ENCODE measurements around the gene ASF1B.
A peak's percentile ranks its signal among the peaks of the same experiment; 100 is the strongest.

Gene ASF1B

DNA sequence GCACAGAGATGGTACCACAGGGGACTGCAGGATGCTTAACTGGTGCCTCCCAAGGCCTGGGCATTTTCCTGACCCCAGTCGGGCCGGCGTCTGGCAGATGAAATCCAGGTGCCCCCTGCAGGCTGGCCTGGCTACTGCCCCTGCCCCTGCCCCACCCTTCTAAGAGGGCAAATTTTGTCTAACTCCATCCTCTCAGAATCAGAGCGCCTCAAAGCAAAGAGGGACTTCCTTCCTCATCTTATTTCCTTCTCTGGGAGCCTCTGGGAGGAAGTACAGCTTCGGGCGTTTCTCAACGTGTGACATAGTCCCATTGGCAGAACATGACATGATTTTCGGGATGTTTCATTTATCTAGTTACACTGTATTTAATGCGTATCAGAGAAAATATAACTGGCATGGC, 21.5 kb downstream of the ASF1B start:
- no peak overlapping the region for H3K4me3 ChIP-seq (ENCODE audit: low read length)
- no peak for DNase-seq (ENCODE audit: low read depth, low spot score)

GRCh38 chr19:14114439-14114838, 21.9 kb downstream of the ASF1B start:
- no peak for DNase-seq (ENCODE audit: low read depth, low spot score)
- H3K4me3 ChIP-seq (ENCODE audit: low read length), result no peak overlapping the region

- peak; percentile 49 for DNase-seq (ENCODE audit: low read depth, low spot score)
- H3K4me3 ChIP-seq (ENCODE audit: low read length), result peak overlapping the region; percentile 6
Observed at GRCh38 chr19:14113762-14114414, 22.5 kb downstream of the ASF1B start.

GRCh38 chr19:14112809-14113385, 23.5 kb downstream of the ASF1B start:
- DNase-seq (ENCODE audit: low read depth, low spot score), result no peak
- no peak overlapping the region for H3K4me3 ChIP-seq (ENCODE audit: low read length)

GRCh38 chr19:14112051-14112808, 24.2 kb downstream of the ASF1B start:
- H3K4me3 ChIP-seq (ENCODE audit: low read length), result no peak overlapping the region
- no peak for DNase-seq (ENCODE audit: low read depth, low spot score)

GRCh38 chr19:14111486-14111885, 24.9 kb downstream of the ASF1B start:
- DNase-seq (ENCODE audit: low read depth, low spot score), result no peak
- no peak overlapping the region for H3K4me3 ChIP-seq (ENCODE audit: low read length)

GRCh38 chr19:14110650-14111049, 25.7 kb downstream of the ASF1B start:
- no peak overlapping the region for H3K4me3 ChIP-seq (ENCODE audit: low read length)
- DNase-seq (ENCODE audit: low read depth, low spot score), result no peak

- no peak for DNase-seq (ENCODE audit: low read depth, low spot score)
Observed at GRCh38 chr19:14107581-14108461, 28.6 kb downstream of the ASF1B start.

GRCh38 chr19:14106840-14107239, 29.5 kb downstream of the ASF1B start:
- H3K4me3 ChIP-seq (ENCODE audit: low read length), result no peak overlapping the region
- no peak for DNase-seq (ENCODE audit: low read depth, low spot score)

More at GRCh38 chr19:14107581-14108461, 28.6 kb downstream of the ASF1B start:
- no peak overlapping the region for H3K4me3 ChIP-seq (ENCODE audit: low read length)

DNA sequence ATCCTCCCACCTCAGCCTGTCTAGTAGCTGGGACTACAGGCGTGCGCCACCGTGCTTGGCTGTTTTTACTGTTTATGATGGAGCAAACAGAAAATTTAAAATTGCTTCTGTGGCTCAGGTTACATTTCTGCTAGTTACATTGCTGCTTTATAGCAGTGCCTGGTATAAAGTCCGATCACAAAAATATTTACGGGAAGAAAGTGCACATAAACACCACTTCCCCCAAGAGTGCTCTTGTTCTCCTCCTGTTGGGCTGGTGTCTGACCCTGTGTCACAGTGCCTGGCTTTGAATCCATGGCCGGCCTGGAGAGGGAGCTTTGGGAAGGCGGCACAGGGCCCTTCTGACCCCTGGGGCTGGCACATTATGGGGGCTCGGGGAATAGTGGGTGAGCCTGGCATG, 30.7 kb downstream of the ASF1B start:
- H3K4me3 ChIP-seq (ENCODE audit: low read length), result no peak overlapping the region
- no peak for DNase-seq (ENCODE audit: low read depth, low spot score)

- H3K4me3 ChIP-seq (ENCODE audit: low read length), result no peak overlapping the region
- DNase-seq (ENCODE audit: low read depth, low spot score), result no peak
Observed at GRCh38 chr19:14103310-14103709, 33.1 kb downstream of the ASF1B start.

DNA sequence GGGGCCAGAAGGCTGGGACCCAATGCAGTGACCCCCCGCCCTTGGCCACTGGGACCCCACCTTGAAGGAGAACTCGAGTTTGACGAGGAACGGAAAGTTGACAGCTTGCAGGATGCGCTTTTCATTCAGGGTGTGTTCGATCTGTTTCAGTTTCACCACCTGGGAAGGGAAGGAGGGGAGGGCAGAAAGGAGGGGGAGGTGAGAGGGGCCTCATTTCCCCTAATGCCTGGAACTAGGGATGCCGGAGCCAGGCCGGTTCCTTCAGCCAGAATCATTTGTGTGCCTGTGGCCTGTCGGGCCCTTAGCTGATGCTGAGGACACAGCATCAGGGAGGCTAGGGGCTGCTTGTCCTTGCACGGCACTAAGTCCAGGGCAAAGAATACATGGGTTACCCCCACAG, 33.6 kb downstream of the ASF1B start:
- H3K4me3 ChIP-seq (ENCODE audit: low read length), result no peak overlapping the region
- DNase-seq (ENCODE audit: low read depth, low spot score), result no peak

DNA sequence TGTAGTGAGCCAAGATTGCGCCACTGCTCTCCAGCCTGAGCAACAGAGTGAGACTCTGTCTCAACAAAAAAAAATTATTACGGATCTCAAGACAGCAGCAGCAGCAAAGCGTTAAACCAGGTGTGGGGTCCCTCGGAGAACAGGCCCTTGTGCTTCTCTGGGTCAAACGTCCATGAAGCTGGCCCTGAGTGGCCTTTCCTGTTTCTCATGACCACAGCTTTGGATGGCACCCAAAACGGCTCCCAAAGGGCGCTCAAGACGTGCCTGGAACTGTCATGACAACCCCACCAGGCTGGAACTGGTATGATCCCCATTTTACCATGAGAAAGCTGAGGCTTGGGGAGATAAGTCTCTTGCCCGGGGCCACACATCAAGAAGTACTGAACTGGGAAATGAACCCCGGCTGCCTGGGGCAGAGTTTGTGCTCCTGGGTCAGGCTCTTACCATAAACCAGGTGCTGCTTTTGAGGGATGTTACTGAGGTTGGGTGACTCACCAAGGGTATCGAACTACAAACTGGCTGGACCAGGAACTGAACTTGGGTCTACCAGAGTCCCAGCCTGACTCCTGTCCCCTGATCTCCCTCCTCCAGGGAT, 34.2 kb downstream of the ASF1B start:
- no peak overlapping the region for H3K4me3 ChIP-seq (ENCODE audit: low read length)
- DNase-seq (ENCODE audit: low read depth, low spot score), result no peak

- H3K4me3 ChIP-seq (ENCODE audit: low read length), result no peak overlapping the region
- no peak for DNase-seq (ENCODE audit: low read depth, low spot score)
Observed at GRCh38 chr19:14101003-14101545, 35.3 kb downstream of the ASF1B start.

DNA sequence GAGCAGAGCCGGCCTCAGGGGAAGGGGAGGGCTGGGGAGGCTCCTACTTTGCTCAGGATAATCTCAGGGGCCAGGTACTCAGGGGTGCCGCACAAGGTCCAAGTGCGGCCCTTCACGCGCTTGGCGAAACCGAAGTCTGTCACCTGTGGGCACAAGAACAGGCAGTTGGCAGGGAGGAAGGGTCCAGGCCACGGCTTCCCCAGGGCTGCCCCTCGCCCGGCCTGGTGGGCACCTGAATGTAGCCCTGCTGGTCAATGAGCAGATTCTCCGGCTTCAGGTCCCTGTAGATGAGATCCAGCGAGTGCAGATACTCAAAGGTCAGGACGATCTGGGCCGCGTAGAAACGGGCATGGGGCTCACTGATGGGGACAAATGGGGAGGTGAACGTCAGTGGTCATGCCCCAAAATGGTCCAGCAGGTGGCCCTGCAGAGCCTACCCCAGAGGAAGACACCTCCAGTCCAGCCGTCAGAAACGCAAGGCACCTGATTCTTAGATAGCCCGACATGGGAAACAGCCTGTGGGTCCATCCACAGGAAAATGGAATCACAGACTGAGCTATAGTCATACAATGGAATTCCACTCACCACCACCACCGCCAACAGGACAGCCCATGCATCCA, 38.7 kb downstream of the ASF1B start:
- H3K4me3 ChIP-seq (ENCODE audit: low read length), result no peak overlapping the region
- DNase-seq (ENCODE audit: low read depth, low spot score), result no peak

GRCh38 chr19:14096272-14096992, 40.0 kb downstream of the ASF1B start:
- DNase-seq (ENCODE audit: low read depth, low spot score), result no peak
- H3K4me3 ChIP-seq (ENCODE audit: low read length), result no peak overlapping the region

DNA sequence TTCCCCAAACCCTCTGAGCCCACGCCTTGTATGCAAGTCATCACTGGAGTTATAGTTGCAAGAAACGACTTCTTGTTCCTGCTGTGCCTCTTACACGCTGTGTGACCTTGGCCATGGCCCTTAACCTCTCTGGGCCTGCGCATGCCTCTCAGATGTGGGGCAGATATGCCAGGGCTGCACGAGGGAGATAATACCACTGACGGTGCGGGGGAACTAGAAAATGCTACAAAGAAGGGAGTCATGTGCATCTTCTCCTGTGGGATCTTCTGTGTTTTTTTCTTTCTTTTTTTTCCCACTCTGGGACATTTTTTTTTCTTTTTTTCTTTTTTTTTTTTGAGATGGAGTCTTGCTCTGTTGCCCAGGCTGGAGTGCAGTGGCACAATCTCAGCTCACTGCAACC, 41.5 kb downstream of the ASF1B start:
- H3K4me3 ChIP-seq (ENCODE audit: low read length), result no peak overlapping the region
- no peak for DNase-seq (ENCODE audit: low read depth, low spot score)

Data from Jurkat, Clone E6-1 (cell line).